HL-60 (cell line): ENCODE results near the gene MT2A.

Source experiments
- CTCF ChIP-seq: IDR thresholded peaks from one replicate; pipeline ENCODE4 v1.5.1; 2011; ENCODE audit warnings: low read length, control low read depth, inconsistent platforms; ENCODE audit not compliant: insufficient read depth
- POLR2AphosphoS5 ChIP-seq: IDR thresholded peaks from 2 replicates; pipeline ENCODE4 v1.6.1; 2012; ENCODE audit warnings: low read depth
- TF ChIP-seq, protein P1 (sequence below): IDR thresholded peaks from 2 replicates; pipeline ENCODE4 v1.6.1; 2012; ENCODE audit warnings: low read depth; ENCODE audit not compliant: insufficient replicate concordance

GRCh38 chr16:56636616-56637413 is 28.4 kb downstream of the MT2A start:
- no peak for TF ChIP-seq CTCF
- no peak for TF ChIP-seq POLR2AphosphoS5
- TF ChIP-seq, protein P1, sequence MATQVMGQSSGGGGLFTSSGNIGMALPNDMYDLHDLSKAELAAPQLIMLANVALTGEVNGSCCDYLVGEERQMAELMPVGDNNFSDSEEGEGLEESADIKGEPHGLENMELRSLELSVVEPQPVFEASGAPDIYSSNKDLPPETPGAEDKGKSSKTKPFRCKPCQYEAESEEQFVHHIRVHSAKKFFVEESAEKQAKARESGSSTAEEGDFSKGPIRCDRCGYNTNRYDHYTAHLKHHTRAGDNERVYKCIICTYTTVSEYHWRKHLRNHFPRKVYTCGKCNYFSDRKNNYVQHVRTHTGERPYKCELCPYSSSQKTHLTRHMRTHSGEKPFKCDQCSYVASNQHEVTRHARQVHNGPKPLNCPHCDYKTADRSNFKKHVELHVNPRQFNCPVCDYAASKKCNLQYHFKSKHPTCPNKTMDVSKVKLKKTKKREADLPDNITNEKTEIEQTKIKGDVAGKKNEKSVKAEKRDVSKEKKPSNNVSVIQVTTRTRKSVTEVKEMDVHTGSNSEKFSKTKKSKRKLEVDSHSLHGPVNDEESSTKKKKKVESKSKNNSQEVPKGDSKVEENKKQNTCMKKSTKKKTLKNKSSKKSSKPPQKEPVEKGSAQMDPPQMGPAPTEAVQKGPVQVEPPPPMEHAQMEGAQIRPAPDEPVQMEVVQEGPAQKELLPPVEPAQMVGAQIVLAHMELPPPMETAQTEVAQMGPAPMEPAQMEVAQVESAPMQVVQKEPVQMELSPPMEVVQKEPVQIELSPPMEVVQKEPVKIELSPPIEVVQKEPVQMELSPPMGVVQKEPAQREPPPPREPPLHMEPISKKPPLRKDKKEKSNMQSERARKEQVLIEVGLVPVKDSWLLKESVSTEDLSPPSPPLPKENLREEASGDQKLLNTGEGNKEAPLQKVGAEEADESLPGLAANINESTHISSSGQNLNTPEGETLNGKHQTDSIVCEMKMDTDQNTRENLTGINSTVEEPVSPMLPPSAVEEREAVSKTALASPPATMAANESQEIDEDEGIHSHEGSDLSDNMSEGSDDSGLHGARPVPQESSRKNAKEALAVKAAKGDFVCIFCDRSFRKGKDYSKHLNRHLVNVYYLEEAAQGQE, result no peak
